Adrenal gland (tissue), 5 donors: Measurements from ENCODE around the gene PRKCQ.

ENCODE experiments used
- POLR2A ChIP-seq, 2 donors: fragments of 450-650 bp; IDR thresholded peaks; one replicate each; pipeline ENCODE4 v1.6.1; 2017; ENCODE audit warnings: antibody characterized with exemption in 2 of 2, mild to moderate bottlenecking in 2 of 2, moderate library complexity in 1 of 2
- TF ChIP-seq, protein P1 (sequence below), 6 experiments: fragments of 450-650 bp in 4 of 6; fragments of 200-600 bp in 2 of 6; sonication (generic) in 1 of 6; IDR thresholded peaks; 1 replicate in 5 of 6; 2 replicates in 1 of 6; pipeline versions ENCODE4 v1.5.1 to v1.8.0; 2016 to 2021; ENCODE audit warnings: antibody characterized with exemption in 6 of 6, mild to moderate bottlenecking in 2 of 6, moderate library complexity in 1 of 6
- donor health status: DM: no; HTN: no; CAD: no.

DNA sequence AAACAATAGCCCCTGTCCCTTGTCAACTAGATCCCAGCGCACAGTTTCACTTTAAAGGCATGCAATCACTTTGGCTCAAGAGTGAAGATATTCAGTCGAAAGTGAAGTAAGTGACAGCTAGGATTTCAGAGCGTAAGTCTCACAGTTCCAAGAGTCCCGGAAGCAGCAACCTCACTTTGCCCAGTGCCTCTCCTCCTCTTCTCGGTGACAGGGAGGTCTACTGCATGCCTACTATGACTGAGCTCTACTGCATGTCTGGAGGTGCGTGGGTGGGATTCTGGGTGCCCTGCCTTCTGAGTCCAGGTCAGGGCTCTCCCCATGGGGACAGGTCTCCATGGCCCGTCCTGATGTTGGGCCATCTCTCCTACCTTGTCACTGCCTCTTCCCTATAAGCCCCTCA lies 17.0 kb downstream of the PRKCQ start:
- TF ChIP-seq, protein P1, sequence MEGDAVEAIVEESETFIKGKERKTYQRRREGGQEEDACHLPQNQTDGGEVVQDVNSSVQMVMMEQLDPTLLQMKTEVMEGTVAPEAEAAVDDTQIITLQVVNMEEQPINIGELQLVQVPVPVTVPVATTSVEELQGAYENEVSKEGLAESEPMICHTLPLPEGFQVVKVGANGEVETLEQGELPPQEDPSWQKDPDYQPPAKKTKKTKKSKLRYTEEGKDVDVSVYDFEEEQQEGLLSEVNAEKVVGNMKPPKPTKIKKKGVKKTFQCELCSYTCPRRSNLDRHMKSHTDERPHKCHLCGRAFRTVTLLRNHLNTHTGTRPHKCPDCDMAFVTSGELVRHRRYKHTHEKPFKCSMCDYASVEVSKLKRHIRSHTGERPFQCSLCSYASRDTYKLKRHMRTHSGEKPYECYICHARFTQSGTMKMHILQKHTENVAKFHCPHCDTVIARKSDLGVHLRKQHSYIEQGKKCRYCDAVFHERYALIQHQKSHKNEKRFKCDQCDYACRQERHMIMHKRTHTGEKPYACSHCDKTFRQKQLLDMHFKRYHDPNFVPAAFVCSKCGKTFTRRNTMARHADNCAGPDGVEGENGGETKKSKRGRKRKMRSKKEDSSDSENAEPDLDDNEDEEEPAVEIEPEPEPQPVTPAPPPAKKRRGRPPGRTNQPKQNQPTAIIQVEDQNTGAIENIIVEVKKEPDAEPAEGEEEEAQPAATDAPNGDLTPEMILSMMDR (IDR thresholded peaks at IDR 0.05) = no peak
- TF ChIP-seq POLR2A (IDR thresholded peaks at IDR 0.05) = no peak
